Upper lobe of left lung (tissue), 4 donors: ENCODE data around the gene PDLIM5.

Experiments
- CTCF ChIP-seq, 6 experiments: fragments of 450-650 bp in 4 of 6; fragments of 200-600 bp in 2 of 6; sonication (generic) in 2 of 6; IDR thresholded peaks; one replicate each; pipeline ENCODE4 v1.5.1; 2016 to 2019; ENCODE audit warnings: antibody characterized with exemption in 6 of 6
- EP300 ChIP-seq, 4 donors: sonication (generic); formaldehyde crosslinking; IDR thresholded peaks; one replicate each; pipeline ENCODE4 v1.5.1; 2017; ENCODE audit warnings: antibody characterized with exemption in 4 of 4, control low read depth in 2 of 4
- POLR2A ChIP-seq, 4 donors: fragments of 450-650 bp; IDR thresholded peaks; one replicate each; pipeline ENCODE4 v1.5.1; 2016 to 2017; ENCODE audit warnings: antibody characterized with exemption in 4 of 4, mild to moderate bottlenecking in 2 of 4

GRCh38 chr4:94581766-94582165 is 130.0 kb downstream of the PDLIM5 start:
- no peak for TF ChIP-seq POLR2A (IDR thresholded peaks at IDR 0.05)
- TF ChIP-seq CTCF (IDR thresholded peaks at IDR 0.05), result no peak
- no peak for TF ChIP-seq EP300 (IDR thresholded peaks at IDR 0.05)
